GM21786 (cell line): ENCODE results near the gene MYBPHL.

Experiments used
- ATAC-seq: cut with Tn5 transposase; IDR thresholded peaks from one replicate; pipeline ENCODE4 v1.9.1; 2021; ENCODE audit not compliant: unreplicated experiment

The MYBPHL gene

GRCh38 chr1:109281680-109282496 lies 24.9 kb downstream of the MYBPHL start:
- ATAC-seq: no peak

- ATAC-seq: no peak
These were observed 25.9 kb downstream of the MYBPHL start for GRCh38 chr1:109280862-109281261.

- no peak for ATAC-seq
These were observed 27.1 kb downstream of the MYBPHL start for GRCh38 chr1:109279615-109280278.

GRCh38 chr1:109277434-109278204 lies 29.2 kb downstream of the MYBPHL start:
- no peak for ATAC-seq

- ATAC-seq: no peak
These were observed 31.0 kb downstream of the MYBPHL start for GRCh38 chr1:109275706-109276345.

- no peak for ATAC-seq
These were observed 32.0 kb downstream of the MYBPHL start for GRCh38 chr1:109274533-109275476.

- no peak for ATAC-seq
These were observed 33.1 kb downstream of the MYBPHL start for GRCh38 chr1:109273570-109274288.

- ATAC-seq: no peak
These were observed 33.8 kb downstream of the MYBPHL start for GRCh38 chr1:109272831-109273547.

- no peak for ATAC-seq
These were observed 34.6 kb downstream of the MYBPHL start for GRCh38 chr1:109272021-109272799.

- no peak for ATAC-seq
These were observed 35.4 kb downstream of the MYBPHL start for GRCh38 chr1:109271458-109271857.

- ATAC-seq: no peak
These were observed 36.0 kb downstream of the MYBPHL start for GRCh38 chr1:109270623-109271317.

- ATAC-seq: no peak
These were observed 36.7 kb downstream of the MYBPHL start for GRCh38 chr1:109269981-109270622.

- no peak for ATAC-seq
These were observed 37.4 kb downstream of the MYBPHL start for GRCh38 chr1:109269212-109269980.

- ATAC-seq: no peak
These were observed 38.2 kb downstream of the MYBPHL start for GRCh38 chr1:109268431-109269211.

GRCh38 chr1:109267743-109268300 lies 39.0 kb downstream of the MYBPHL start:
- no peak for ATAC-seq
